GM21825 (cell line): ENCODE results near the gene CAGE1.
A peak's percentile ranks its signal among the peaks of the same experiment; 100 is the strongest.
"Not testable (repeated sequence)": the region's sequence is repeated elsewhere in the genome, so short reads cannot be mapped to it uniquely, and the experiment has no call there.

Experiments used
- ATAC-seq: cut with Tn5 transposase; IDR thresholded peaks from one replicate; pipeline ENCODE4 v1.9.1; 2021; ENCODE audit warnings: mild to moderate bottlenecking, moderate library complexity; ENCODE audit not compliant: unreplicated experiment

The CAGE1 gene

GRCh38 chr6:7410851-7411250, 21.3 kb upstream of the CAGE1 start:
- ATAC-seq = no peak

- no peak for ATAC-seq
Measured at GRCh38 chr6:7409740-7410139, 20.2 kb upstream of the CAGE1 start.

- ATAC-seq = no peak
Measured at GRCh38 chr6:7406743-7407142, 17.2 kb upstream of the CAGE1 start.

GRCh38 chr6:7404546-7404945, 15.0 kb upstream of the CAGE1 start:
- no peak for ATAC-seq

- ATAC-seq = no peak
Measured at GRCh38 chr6:7402716-7403115, 13.2 kb upstream of the CAGE1 start.

- ATAC-seq = no peak
Measured at GRCh38 chr6:7401075-7401474, 11.5 kb upstream of the CAGE1 start.

- no peak for ATAC-seq
Measured at GRCh38 chr6:7392402-7392801, 2.9 kb upstream of the CAGE1 start.

GRCh38 chr6:7391151-7391550, 1.6 kb upstream of the CAGE1 start:
- no peak for ATAC-seq

GRCh38 chr6:7390226-7390878, 810 bp upstream of the CAGE1 start:
- ATAC-seq = peak; percentile 6

GRCh38 chr6:7389162-7389450, 436 bp downstream of the CAGE1 start:
- no peak for ATAC-seq

- no peak for ATAC-seq
Measured at GRCh38 chr6:7381092-7381491, 8.4 kb downstream of the CAGE1 start.

GRCh38 chr6:7378740-7379139, 10.8 kb downstream of the CAGE1 start:
- no peak for ATAC-seq

GRCh38 chr6:7377961-7378360, 11.6 kb downstream of the CAGE1 start:
- no peak for ATAC-seq

GRCh38 chr6:7373739-7374138, 15.8 kb downstream of the CAGE1 start:
- no peak for ATAC-seq

GRCh38 chr6:7367408-7367807, 22.1 kb downstream of the CAGE1 start:
- no peak for ATAC-seq

- ATAC-seq = not testable (repeated sequence)
Measured at GRCh38 chr6:7351916-7352315, 37.6 kb downstream of the CAGE1 start.

GRCh38 chr6:7350591-7350990, 39.0 kb downstream of the CAGE1 start:
- ATAC-seq = not testable (repeated sequence)

GRCh38 chr6:7347551-7347997, 42.0 kb downstream of the CAGE1 start:
- not testable (repeated sequence) for ATAC-seq

- ATAC-seq = not testable (repeated sequence)
Measured at GRCh38 chr6:7344773-7345450, 44.6 kb downstream of the CAGE1 start.

GRCh38 chr6:7343546-7344475, 45.7 kb downstream of the CAGE1 start:
- ATAC-seq = no peak

GRCh38 chr6:7341989-7342742, 47.4 kb downstream of the CAGE1 start:
- ATAC-seq = peak; percentile 73
